Measurements from ENCODE around the gene USP21.

Gene USP21

DNA sequence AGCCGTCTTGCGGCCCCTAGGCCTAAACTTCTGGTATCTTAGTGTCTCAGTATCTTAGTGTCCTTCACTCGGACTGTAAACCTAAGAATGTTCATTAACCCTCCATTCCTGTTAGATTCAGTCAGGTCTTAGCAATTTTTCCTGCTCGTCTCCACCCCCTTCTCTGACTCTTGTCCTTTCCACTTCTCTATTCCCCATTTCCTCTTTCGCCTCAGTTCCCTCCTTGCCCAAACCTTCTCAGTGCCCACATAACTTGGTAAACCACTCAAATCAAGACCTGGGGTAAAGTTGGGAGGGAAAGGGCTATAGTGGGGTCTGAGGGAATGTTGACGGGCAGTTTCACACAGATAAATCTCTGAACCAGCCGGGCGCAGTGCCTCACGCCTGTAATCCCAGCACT lies 55.1 kb downstream of the USP21 start:
- in situ Hi-C loops (cut with HindIII; ENCODE audit: low sequenced_read_pairs): loop anchor here (25.0 kb wide), 1 partner anchor 148 kb away; the partner anchor contains the start of gene CFAP126

- in situ Hi-C loops (cut with HindIII; ENCODE audit: low sequenced_read_pairs): loop anchor here (25.0 kb wide), 1 partner anchor 147 kb away; the partner anchor contains the start of gene CFAP126
These were observed 55.8 kb downstream of the USP21 start, which contains the start of gene FCER1G for GRCh38 chr1:161215076-161215475. FCER1G (plus strand) TSS chr1:161215295; CDS start chr1:161215322, 27 bp downstream.
